T-helper 22 cell (primary cell): ENCODE data around the gene PRR18.

ENCODE experiments used
- DNase-seq: peaks from one replicate; pipeline ENCODE4 v3.0.0-alpha.2; 2020; ENCODE audit warnings: low read depth

Gene PRR18

GRCh38 chr6:166333172-166333995, 25.2 kb upstream of the PRR18 start:
- no peak for DNase-seq

GRCh38 chr6:166331503-166332415, 23.6 kb upstream of the PRR18 start:
- no peak for DNase-seq

- DNase-seq, result no peak
Observed at GRCh38 chr6:166330612-166331011, 22.4 kb upstream of the PRR18 start.

DNA sequence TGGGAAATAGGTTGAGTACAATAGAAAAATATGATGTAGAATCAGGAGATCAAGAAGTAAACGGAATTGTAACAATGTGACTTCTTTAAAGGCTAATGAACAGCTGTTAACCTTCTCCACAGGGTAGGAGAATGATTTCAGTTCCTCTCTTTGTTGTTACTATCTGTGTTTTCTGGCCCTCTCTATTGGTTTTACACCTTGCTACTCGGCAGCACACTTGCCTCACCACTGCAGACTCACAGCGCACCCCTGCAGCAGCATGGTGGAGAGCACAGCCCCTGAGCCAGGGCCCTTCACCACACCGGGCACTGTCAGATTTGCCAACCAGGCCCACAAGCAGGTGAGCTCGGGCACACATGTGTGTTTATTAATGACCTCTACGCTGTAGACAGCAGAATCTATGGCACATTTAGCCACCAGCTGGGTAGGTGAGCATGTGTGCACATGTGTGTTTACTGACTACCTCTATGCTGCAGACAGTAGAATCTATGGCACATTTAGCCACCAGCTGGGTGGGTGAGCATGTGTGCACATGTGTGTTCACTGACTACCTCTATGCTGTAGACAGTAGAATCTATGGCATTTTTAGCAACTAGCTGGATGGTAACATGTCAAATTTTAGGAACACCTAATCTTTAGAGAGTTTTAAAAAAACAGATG, 17.3 kb upstream of the PRR18 start:
- no peak for DNase-seq

DNA sequence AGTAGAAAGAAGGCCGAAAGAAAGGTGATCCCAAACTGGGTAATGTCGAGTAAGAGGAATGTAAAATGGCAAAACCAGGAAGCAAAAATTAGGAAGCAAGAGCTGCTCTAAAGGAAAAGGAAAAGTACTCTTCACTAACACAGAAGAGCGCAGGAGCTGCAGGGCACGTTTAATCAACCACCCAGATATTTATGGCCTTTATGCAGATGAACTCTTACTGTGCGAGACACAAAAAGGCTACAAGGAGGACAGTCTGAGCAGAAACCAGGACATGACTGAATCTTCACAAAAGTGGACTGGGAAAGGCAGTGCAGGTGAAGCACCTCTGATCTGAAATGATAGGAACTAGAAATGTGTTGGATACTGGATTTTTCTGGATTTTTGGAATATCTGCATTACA, 15.2 kb upstream of the PRR18 start:
- no peak for DNase-seq

DNA sequence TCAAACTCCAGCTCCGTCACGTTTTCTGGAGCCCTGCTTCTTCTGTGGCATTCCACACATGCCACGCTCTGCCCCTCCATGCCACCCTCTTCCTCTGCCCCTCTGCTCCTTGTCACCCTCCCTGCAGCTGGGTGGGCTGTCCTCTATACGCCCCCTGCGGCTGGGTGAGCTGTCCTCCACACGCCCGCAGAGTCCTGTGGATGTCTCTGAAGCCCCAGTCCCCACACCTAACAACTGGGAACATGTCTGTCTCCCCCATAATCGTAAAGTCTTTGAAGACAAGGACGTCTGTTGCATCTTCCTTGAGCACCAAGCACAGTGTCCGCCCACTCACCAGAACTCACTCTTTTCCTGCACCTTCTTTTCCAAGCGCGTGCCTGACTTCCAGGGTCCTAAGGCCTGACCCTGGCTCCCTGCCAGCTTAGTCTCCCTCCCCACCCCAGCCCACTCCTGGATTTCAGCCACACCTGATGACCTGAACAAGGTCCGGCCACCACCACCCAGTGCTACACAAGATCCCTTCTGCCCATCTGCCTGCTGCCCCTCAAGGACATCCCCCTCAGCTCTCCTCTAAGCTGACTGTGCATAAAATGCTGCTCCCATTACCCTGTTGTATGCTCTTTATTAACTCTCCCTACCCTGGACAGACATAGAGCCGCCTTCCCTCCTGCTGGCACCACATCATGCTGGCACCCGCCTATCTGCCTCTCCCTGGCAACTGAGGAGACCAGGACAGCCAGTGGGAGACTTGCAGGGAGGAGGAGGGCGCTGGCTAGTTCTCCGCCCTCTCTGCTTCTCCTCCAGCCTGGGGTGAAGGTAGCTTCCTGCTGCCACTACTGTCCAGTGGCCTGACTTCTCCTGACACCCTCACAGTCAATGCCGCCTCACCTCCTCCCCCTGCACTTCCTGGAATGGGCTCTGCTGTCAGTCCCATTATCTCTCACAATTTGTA, 10.7 kb upstream of the PRR18 start:
- no peak for DNase-seq

- no peak for DNase-seq
Observed at GRCh38 chr6:166318227-166318626, 10.0 kb upstream of the PRR18 start.

DNA sequence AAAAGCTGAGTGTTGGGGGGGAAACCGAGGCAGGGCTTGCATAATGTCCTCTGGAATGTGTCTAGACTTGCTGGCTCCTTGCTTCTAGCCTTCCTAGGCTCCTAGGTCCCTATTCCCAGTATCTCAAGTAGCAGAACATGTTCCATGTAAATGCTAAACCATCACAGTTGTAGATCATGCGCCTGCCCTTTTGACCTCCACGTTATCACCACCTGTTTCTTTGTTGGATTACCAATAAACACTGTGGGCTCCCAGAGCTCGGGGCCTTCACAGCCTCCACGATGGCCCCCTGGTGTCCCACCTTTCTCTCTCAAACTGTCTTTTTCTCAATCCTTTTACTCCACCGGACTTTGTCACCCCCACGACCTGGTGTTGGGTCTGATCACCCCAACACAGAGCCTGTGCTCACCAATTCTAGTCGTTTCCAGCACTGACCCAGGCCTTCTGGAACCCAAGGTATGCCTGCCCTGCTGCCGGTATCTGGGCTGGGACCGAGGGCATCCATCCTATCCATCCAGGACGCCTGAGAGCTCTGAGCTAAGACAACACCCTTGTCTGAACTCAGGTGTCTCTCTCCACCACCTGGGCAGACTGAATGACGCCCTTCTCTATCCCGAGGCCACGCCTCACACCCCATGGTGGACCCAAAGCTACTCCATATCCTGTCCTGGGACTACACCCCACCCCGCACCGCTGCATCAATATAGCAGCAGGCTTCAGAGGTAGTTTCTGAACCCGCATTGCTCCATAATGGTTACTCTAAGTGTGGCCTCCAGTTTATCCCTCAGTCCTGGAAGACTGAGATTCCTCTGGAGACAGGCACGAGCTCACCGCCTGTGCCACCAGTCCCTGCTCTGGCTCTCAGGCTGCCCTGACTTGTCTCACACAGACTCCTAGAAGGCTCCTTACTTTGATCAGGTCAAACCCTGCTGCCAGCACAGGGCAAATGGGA, 9.3 kb upstream of the PRR18 start:
- DNase-seq, result no peak

- DNase-seq, result no peak
Observed at GRCh38 chr6:166315436-166315835, 7.2 kb upstream of the PRR18 start.

DNA sequence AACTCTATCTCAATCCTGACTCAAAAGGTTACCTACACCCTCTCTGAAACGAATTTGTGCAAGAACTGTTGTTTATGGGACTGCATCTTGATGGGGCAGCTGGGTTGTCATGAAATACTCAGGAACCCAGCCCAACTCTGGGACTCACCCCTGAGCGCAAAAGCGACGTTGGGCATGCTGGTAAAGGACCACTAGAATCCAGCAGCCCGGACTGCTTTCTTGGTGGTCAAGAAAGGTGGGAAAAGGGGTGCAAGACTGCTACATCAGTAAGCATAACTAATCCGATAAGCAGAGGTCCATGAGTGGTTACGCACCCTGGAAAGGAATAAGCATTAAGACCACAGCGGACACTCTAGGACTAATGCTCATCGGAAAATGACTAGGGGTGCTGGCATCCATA, 6.3 kb upstream of the PRR18 start:
- DNase-seq, result no peak

- DNase-seq, result no peak
Observed at GRCh38 chr6:166313255-166314070, 5.3 kb upstream of the PRR18 start.

DNA sequence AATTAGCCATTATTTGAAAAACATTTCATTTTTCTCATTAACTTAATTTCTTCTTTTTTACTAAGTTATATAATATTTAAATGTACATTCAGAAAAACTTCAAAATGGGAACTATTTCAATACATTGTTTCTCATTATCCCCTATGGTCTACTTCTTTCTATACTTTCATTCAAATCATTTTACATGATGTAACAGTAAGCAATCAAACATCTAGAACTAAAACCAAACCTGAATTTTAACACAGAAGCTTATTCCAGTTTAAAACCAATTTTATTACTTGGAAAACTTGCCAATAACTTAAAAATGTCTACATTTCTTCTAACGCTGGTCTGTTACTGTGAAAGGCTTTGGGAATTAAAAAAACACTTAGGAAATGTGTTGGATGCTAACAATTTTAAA, 4.6 kb upstream of the PRR18 start:
- no peak for DNase-seq

DNA sequence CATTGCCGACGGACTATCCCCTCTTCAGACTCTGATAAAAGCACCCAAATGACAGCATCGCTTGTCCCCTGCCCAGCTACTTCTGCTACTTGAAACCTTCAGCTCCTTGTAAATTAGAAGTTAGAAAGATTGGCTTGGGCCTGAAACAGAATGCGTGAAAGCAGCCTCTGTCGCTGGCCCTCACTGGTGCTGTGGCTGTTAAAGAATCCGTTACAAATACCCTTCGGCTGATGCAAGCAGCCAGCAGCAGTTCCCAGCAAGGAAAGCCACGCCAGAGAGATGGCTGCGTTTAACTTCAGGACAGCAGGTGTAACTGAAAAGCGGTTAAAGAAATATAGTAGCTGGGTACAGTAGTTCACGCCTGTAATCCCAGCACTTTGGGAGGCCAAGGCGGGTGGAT, 2.4 kb upstream of the PRR18 start:
- no peak for DNase-seq

- no peak for DNase-seq
Observed at GRCh38 chr6:166309977-166310376, 1.8 kb upstream of the PRR18 start.

GRCh38 chr6:166308769-166309589, 787 bp upstream of the PRR18 start:
- no peak for DNase-seq

- no peak for DNase-seq
Observed at GRCh38 chr6:166307082-166308032, 835 bp downstream of the PRR18 start.

DNA sequence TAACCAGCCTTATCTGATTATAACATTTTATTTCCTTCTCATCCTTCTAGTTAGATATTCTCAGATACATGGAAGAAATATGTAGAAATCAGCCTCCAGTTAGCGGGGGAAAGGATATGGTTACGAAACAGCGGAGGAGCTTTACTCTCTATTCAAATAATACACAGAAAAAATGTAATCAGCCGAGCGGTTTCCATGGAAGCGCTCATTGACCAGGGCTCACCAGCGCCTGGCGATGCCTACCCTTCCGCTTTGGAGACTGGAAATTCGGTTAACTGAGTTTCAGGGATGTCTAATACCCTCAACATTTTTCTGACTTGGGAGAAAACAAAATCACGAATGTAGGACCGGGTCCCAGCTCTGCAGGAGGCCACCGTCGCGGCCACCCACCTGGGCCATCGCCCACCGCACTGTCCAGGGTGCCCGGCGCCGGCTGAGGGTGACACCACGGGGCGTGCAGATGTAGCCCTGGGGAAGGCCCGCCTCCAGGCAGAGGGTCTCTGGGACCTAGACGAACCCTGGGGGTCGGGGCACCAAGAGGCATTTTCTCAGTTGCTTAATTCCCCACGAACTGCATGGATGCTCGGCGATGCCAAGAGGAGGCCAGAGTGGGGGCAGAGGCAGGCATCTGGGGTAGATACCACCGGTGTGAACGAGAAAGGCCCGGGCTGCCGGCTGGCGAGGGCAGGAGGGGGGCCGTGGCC, 1.7 kb downstream of the PRR18 start:
- DNase-seq, result no peak
